Keratinocyte (primary cell): ENCODE measurements around the gene SGCE. TPM values are rescaled to one million over a fixed set of nuclear protein-coding genes. Genes with fewer than 3 reads are reported as not detected.

ENCODE experiments used
- DNase-seq: peaks from one replicate; pipeline ENCODE4 v3.0.0-alpha.2; 2011; ENCODE audit warnings: low read depth, missing footprints, low spot score
- FAIRE-seq: peaks from 2 replicates; lab custom pipeline; 2011; peaks lifted over from hg19 to GRCh38; lab: Jason Lieb, UNC
- H2AFZ ChIP-seq: 2 replicates; pipeline ENCODE4 v1.6.0; 2012; ENCODE audit warnings: low read length, control low read depth, inconsistent platforms; ENCODE audit not compliant: control insufficient read depth
- H3K27ac ChIP-seq: 2 replicates; pipeline ENCODE4 v1.5.1; 2011; ENCODE audit warnings: low read length; ENCODE audit not compliant: control insufficient read depth, insufficient read depth
- H3K27me3 ChIP-seq: 3 replicates; pipeline ENCODE4 v1.6.0; 2011; ENCODE audit warnings: low read length; ENCODE audit not compliant: control insufficient read depth, insufficient read depth; ENCODE audit errors: extremely low read depth
- H3K36me3 ChIP-seq, 2 experiments: 2 replicates in 1 of 2; 3 replicates in 1 of 2; pipeline ENCODE4 v1.5.1; 2011; ENCODE audit warnings: low read length in 2 of 2, mild to moderate bottlenecking in 1 of 2; ENCODE audit not compliant: control insufficient read depth in 2 of 2, insufficient read depth in 2 of 2; ENCODE audit errors: extremely low read depth in 1 of 2
- H3K4me1 ChIP-seq: 3 replicates; pipeline ENCODE4 v1.5.1; 2011; ENCODE audit warnings: low read length; ENCODE audit not compliant: control insufficient read depth, insufficient read depth; ENCODE audit errors: extremely low read depth
- H3K4me2 ChIP-seq: 3 replicates; pipeline ENCODE4 v1.6.0; 2011; ENCODE audit warnings: low read depth, low read length; ENCODE audit not compliant: control insufficient read depth, insufficient read depth; ENCODE audit errors: extremely low read depth
- H3K4me3 ChIP-seq, 3 experiments: fragments of 200-600 bp in 1 of 3; sonication (generic) in 1 of 3; 2 replicates in 2 of 3; 3 replicates in 1 of 3; pipeline ENCODE4 v1.5.1; 2011 to 2016; ENCODE audit warnings: low read length in 3 of 3, mild to moderate bottlenecking in 3 of 3, control low read depth in 2 of 3, inconsistent platforms in 1 of 3, low read depth in 1 of 3, mixed read lengths in 1 of 3, mixed run types in 1 of 3, moderate library complexity in 1 of 3; ENCODE audit not compliant: control insufficient read depth in 2 of 3, insufficient read depth in 2 of 3; ENCODE audit errors: extremely low read depth in 1 of 3
- H3K79me2 ChIP-seq: 2 replicates; pipeline ENCODE4 v1.6.0; 2012; ENCODE audit warnings: low read length; ENCODE audit not compliant: control insufficient read depth, insufficient read depth
- H3K9ac ChIP-seq: 3 replicates; pipeline ENCODE4 v1.6.0; 2011; ENCODE audit warnings: low read length; ENCODE audit not compliant: control insufficient read depth, insufficient read depth; ENCODE audit errors: extremely low read depth
- H3K9me1 ChIP-seq: 3 replicates; pipeline ENCODE4 v1.6.0; 2011; ENCODE audit warnings: low read length; ENCODE audit not compliant: control insufficient read depth, insufficient read depth; ENCODE audit errors: extremely low read depth
- H3K9me3 ChIP-seq: 2 replicates; pipeline ENCODE4 v1.5.1; 2012; ENCODE audit warnings: low read depth, low read length; ENCODE audit not compliant: control insufficient read depth
- H4K20me1 ChIP-seq: 3 replicates; pipeline ENCODE4 v1.6.0; 2011; ENCODE audit warnings: low read length; ENCODE audit not compliant: control insufficient read depth, insufficient read depth; ENCODE audit errors: extremely low read depth
- EZH2 ChIP-seq: IDR thresholded peaks from one replicate; pipeline ENCODE4 v1.6.1; 2012; ENCODE audit warnings: inconsistent platforms, mild to moderate bottlenecking, low read length, moderate library complexity
- dilution Hi-C: fragments of 300-500 bp; cut with MboI; formaldehyde crosslinking; loops from one replicate; pipeline ENCODE4 v1.7.0; 2020; ENCODE audit warnings: low sequenced_read_pairs; ENCODE audit not compliant: extremely low pct_ligation_motif_present
- polyA plus RNA-seq, 5 experiments: library from polyadenylated mRNA; depleted of rRNA in 3 of 5; stranded (reverse) in 3 of 5; stranded (forward) in 1 of 5; unstranded in 1 of 5; fragments of >200 nt; gene quantifications; 1 replicate in 1 of 5; 2 replicates in 3 of 5; 3 replicates in 1 of 5; pipeline versions ENCODE4 v1.2.1 to v1.2.3, GENCODE V29; 2011 to 2012; ENCODE audit warnings: missing spikeins in 2 of 5, low read depth in 1 of 5, low replicate concordance in 1 of 5
- TF ChIP-seq, protein P1 (sequence below), 3 experiments: IDR thresholded peaks in 1 of 3; conservative IDR thresholded peaks in 1 of 3; optimal IDR thresholded peaks in 1 of 3; 2 replicates in 2 of 3; 3 replicates in 1 of 3; pipeline versions ENCODE3 to v1.5.1; 2011; ENCODE audit warnings: low read length in 3 of 3, mild to moderate bottlenecking in 3 of 3, moderate library complexity in 2 of 3, control low read depth in 1 of 3, inconsistent platforms in 1 of 3; ENCODE audit not compliant: insufficient read depth in 2 of 3; ENCODE audit errors: extremely low read depth in 1 of 3

Gene SGCE
- polyA plus RNA-seq, 1 donor (not counting 4 experiments of a cell fraction or from before 2014, with no cell fraction given): 7.9 TPM

DNA sequence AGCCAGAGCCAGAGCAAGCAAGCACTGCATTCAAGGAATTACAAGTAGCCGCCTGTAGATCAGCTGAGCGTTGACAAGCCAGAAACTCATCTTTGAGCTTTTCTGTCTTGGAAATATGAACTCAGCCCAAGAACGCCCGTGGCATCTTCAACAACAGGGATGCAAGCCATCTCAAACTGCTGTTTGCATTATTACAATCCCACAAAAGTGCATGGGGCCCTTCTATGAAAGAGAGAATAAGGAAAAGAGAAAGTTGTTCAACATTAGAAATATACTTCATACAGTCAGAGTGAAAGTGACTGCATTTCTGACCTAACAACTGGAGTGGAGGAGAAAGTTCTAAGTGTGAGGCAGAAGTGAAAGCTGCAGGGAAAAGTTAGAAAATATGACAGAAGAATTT lies 6.5 kb downstream of the SGCE start:
- Histone ChIP-seq H3K36me3 (no peaks in the 10 kb centered on the region), H3K9ac (no peak overlapping the region), H3K79me2 (no peaks in the 10 kb centered on the region), H3K9me3 (no peaks in the 10 kb centered on the region), H2AFZ (peak overlapping the region; percentile 19), H3K4me2 (peak overlapping the region; percentile 67), H3K27ac (no peak overlapping the region), H4K20me1 (no peaks in the 10 kb centered on the region), H3K9me1 (no peaks in the 10 kb centered on the region), H3K4me1 (peaks cover 18% of the 10 kb centered on the region), H3K27me3 (peaks cover 11% of the 10 kb centered on the region), H3K4me3 (no peak overlapping the region)
- FAIRE-seq (peak; percentile 39), DNase-seq (no peak)
- dilution Hi-C loops: no loop called here
- no peak for TF ChIP-seq EZH2
- TF ChIP-seq, protein P1, sequence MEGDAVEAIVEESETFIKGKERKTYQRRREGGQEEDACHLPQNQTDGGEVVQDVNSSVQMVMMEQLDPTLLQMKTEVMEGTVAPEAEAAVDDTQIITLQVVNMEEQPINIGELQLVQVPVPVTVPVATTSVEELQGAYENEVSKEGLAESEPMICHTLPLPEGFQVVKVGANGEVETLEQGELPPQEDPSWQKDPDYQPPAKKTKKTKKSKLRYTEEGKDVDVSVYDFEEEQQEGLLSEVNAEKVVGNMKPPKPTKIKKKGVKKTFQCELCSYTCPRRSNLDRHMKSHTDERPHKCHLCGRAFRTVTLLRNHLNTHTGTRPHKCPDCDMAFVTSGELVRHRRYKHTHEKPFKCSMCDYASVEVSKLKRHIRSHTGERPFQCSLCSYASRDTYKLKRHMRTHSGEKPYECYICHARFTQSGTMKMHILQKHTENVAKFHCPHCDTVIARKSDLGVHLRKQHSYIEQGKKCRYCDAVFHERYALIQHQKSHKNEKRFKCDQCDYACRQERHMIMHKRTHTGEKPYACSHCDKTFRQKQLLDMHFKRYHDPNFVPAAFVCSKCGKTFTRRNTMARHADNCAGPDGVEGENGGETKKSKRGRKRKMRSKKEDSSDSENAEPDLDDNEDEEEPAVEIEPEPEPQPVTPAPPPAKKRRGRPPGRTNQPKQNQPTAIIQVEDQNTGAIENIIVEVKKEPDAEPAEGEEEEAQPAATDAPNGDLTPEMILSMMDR (optimal IDR thresholded peaks at IDR 0.05 in 1 of 3, IDR thresholded peaks at IDR 0.05 in 1 of 3, conservative IDR thresholded peaks at IDR 0.05 in 1 of 3; ENCODE audit: extremely low read depth in 1 of 3, insufficient read depth in 2 of 3, low read length in 3 of 3): no peak

DNA sequence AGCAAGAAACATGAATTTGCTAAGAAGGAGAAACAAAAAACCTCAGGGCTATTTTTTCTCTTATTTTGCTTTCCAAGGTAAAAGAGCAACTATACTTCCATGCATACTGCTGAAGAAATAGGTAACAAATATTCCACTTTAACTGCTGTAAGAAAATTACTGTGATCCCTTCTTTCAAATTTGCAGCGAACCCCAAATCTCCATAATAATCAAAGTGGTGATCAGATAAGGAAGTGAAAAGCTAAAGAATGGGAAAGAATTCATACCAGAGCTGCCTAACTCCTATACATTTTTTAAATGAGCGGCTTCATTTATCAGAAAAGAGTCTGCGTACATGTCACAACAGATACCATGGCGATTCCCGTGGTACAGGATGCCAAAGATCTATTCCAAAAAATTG lies 7.2 kb downstream of the SGCE start:
- no peak for DNase-seq
- peaks cover 9% of the 10 kb centered on the region for H3K27me3 ChIP-seq
- dilution Hi-C loops: no loop called here
- FAIRE-seq: no peak
- no peaks in the 10 kb centered on the region for H3K79me2 ChIP-seq
- H3K9ac ChIP-seq: no peak overlapping the region
- no peaks in the 10 kb centered on the region for H3K9me3 ChIP-seq
- no peaks in the 10 kb centered on the region for H4K20me1 ChIP-seq
- peak overlapping the region; percentile 36 for H2AFZ ChIP-seq
- H3K27ac ChIP-seq: no peak overlapping the region
- H3K4me3 ChIP-seq: peak overlapping the region in 1 of 3 experiments; percentile 30
- TF ChIP-seq, protein P1 (optimal IDR thresholded peaks at IDR 0.05 in 1 of 3, IDR thresholded peaks at IDR 0.05 in 1 of 3, conservative IDR thresholded peaks at IDR 0.05 in 1 of 3; ENCODE audit: extremely low read depth in 1 of 3, insufficient read depth in 2 of 3, low read length in 3 of 3): no peak
- TF ChIP-seq EZH2: no peak
- H3K4me2 ChIP-seq: peak overlapping the region; percentile 32
- no peaks in the 10 kb centered on the region for H3K36me3 ChIP-seq
- H3K9me1 ChIP-seq: no peaks in the 10 kb centered on the region
- peaks cover 24% of the 10 kb centered on the region for H3K4me1 ChIP-seq
